Measurements from ENCODE around the gene C12orf76.
A peak's percentile ranks its signal among the peaks of the same experiment; 100 is the strongest.

C12orf76 gene

DNA sequence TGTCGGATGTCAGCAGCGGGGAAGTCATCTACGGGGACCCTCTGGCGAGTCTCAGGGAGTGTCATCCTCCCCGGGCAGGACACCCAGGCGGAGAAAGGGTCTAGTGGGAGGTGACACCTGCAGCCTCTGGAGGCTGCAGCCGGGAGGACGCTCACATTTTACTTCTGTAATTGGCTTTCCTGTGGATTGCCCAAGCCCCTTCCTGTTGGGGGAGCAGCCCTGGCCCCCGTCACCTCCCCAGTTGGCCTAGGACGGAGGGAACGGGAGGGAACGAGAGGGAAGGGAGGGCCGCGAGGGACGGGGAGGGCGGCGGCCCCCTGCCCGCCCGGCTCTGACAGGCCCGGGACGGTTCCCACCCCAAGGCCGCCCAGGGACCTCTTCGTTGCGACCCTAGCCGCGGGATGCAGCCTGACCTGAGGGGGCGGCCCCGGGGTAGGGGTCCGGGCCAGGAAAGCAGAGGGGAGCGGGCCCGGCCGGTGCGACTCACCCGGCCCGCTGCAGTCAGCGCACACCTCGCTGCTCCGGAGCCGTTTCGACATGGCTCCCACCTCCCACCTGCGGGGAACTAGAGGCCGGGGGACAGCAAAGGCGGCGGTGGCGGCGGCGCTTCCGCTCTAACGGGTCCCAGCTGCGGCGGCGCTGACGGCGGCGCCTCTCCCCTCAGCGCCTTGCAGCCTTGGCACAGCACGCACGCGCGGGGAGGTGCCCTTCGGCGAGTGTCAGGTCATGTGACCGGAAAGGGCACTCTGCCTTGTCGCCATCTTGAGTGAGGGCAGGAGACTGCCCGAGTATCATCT is 52.4 kb downstream of the C12orf76 start, which contains the start of gene GIT2:
GIT2 (minus strand) TSS at position 683 of the 797 bp plus-strand sequence; CDS start at position 539, 144 bp downstream.
- Histone ChIP-seq H2AFZ (ENCODE audit: low read depth, low read length) (peak within 1 kb of the TSS; percentile 24; the same call in 1 of the 2 replicates), H3K27me3 (ENCODE audit: low read depth, low read length) (no peaks in the 10 kb centered on the region), H3K9ac (ENCODE audit: low read length) (peak within 1 kb of the TSS; percentile 97), H3K36me3 (replicated peaks; ENCODE audit: low read depth, low read length) (peaks cover 27% of the 10 kb centered on the region), H3K4me2 (ENCODE audit: low read length) (peak within 1 kb of the TSS; percentile 97), H3K79me2 (ENCODE audit: low read length) (peaks cover 86% of the 10 kb centered on the region), H3K4me3 (ENCODE audit: low read length) (peak within 1 kb of the TSS; percentile 99), H3K4me1 (ENCODE audit: low read length) (peaks cover 34% of the 10 kb centered on the region), H4K20me1 (ENCODE audit: insufficient read depth, low read length) (peaks cover 25% of the 10 kb centered on the region), H3K9me3 (ENCODE audit: insufficient read depth, low read length) (no peaks in the 10 kb centered on the region), H3K27ac (ENCODE audit: low read length) (peak within 1 kb of the TSS; percentile 87)
- TF ChIP-seq EZH2phosphoT487 (IDR thresholded peaks at IDR 0.05; ENCODE audit: low read depth), result no peak
- TF ChIP-seq, protein P1, sequence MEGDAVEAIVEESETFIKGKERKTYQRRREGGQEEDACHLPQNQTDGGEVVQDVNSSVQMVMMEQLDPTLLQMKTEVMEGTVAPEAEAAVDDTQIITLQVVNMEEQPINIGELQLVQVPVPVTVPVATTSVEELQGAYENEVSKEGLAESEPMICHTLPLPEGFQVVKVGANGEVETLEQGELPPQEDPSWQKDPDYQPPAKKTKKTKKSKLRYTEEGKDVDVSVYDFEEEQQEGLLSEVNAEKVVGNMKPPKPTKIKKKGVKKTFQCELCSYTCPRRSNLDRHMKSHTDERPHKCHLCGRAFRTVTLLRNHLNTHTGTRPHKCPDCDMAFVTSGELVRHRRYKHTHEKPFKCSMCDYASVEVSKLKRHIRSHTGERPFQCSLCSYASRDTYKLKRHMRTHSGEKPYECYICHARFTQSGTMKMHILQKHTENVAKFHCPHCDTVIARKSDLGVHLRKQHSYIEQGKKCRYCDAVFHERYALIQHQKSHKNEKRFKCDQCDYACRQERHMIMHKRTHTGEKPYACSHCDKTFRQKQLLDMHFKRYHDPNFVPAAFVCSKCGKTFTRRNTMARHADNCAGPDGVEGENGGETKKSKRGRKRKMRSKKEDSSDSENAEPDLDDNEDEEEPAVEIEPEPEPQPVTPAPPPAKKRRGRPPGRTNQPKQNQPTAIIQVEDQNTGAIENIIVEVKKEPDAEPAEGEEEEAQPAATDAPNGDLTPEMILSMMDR (IDR thresholded peaks at IDR 0.05; ENCODE audit: low read depth, low read length), result 0 out of 2 replicates have a peak, but pooled peaks have one; percentile 4

DNA sequence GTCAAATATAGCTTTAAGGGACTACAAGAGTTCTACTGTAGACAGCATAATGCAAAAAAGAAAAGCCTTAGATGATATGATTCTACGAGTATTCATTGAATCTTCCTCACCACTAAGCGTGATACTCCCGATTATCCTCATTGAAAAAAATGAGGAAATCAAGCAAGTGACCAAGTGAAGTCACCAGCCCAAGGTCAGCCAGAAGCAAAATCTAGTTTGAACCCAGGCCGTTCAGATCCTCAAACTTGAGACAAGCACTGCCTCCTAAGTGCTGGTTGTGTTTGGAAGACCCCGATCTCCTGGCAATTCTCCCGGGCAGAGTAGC is 53.0 kb downstream of the C12orf76 start:
- Histone ChIP-seq H3K9me3 (ENCODE audit: insufficient read depth, low read length) (no peaks in the 10 kb centered on the region), H3K4me3 (ENCODE audit: low read length) (peak overlapping the region; percentile 95), H3K27me3 (ENCODE audit: low read depth, low read length) (no peaks in the 10 kb centered on the region), H4K20me1 (ENCODE audit: insufficient read depth, low read length) (peaks cover 26% of the 10 kb centered on the region), H2AFZ (ENCODE audit: low read depth, low read length) (no peak overlapping the region), H3K36me3 (replicated peaks; ENCODE audit: low read depth, low read length) (peaks cover 29% of the 10 kb centered on the region), H3K4me2 (ENCODE audit: low read length) (peak overlapping the region; percentile 87), H3K79me2 (ENCODE audit: low read length) (peaks cover 86% of the 10 kb centered on the region), H3K9ac (ENCODE audit: low read length) (peak overlapping the region; percentile 95), H3K27ac (ENCODE audit: low read length) (peak overlapping the region; percentile 87), H3K4me1 (ENCODE audit: low read length) (peaks cover 33% of the 10 kb centered on the region)
- no peak for TF ChIP-seq EZH2phosphoT487 (IDR thresholded peaks at IDR 0.05; ENCODE audit: low read depth)
- TF ChIP-seq, protein P1 (IDR thresholded peaks at IDR 0.05; ENCODE audit: low read depth, low read length), result no peak

DNA sequence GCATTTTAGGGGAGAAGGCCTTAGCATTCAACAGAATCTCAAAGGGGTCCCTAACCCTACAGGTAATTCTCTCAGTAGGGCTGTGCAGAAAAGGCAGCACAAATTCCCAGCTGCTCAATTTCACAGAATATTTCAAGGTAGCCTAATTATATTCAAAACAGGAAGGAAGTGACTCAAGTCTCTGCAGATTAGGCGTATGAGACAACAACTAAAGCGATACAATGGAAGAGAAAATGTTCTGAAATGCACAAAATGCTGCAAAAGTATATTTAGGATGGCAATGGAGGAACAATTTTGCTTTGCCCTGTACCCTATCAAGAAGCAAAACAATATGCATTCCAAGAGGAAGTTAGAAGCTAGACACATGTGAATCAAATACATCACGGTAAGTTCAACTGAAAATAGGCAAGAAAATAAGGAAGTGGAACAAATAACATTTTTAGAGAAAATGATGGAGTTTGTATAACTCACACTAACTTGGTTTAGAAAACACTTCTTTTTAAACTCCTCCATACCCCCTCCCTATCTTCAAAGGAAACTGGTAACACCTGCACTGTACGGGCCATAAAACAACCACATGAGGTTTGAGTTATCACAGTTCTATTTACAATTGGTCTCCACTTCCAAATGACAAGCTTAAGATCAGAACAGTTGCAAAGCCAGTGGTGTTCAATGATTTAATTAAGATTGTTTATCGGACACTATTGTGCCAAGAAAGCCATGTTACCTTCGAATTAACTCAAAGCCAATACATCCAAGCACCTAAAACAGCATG is 53.7 kb downstream of the C12orf76 start:
- Histone ChIP-seq H3K4me3 (ENCODE audit: low read length) (peak overlapping the region; percentile 95), H4K20me1 (ENCODE audit: insufficient read depth, low read length) (peaks cover 32% of the 10 kb centered on the region)

More for the DNA sequence above, 53.7 kb downstream of the C12orf76 start:
- H3K4me1 ChIP-seq (ENCODE audit: low read length), result peaks cover 33% of the 10 kb centered on the region
- H3K79me2 ChIP-seq (ENCODE audit: low read length), result peaks cover 86% of the 10 kb centered on the region
- H3K9ac ChIP-seq (ENCODE audit: low read length), result peak overlapping the region; percentile 95
- peaks cover 29% of the 10 kb centered on the region for H3K36me3 ChIP-seq (replicated peaks; ENCODE audit: low read depth, low read length)
- H2AFZ ChIP-seq (ENCODE audit: low read depth, low read length), result no peak overlapping the region
- TF ChIP-seq, protein P1 (IDR thresholded peaks at IDR 0.05; ENCODE audit: low read depth, low read length), result no peak
- no peak for TF ChIP-seq EZH2phosphoT487 (IDR thresholded peaks at IDR 0.05; ENCODE audit: low read depth)
- peak overlapping the region; percentile 87 for H3K27ac ChIP-seq (ENCODE audit: low read length)
- no peaks in the 10 kb centered on the region for H3K27me3 ChIP-seq (ENCODE audit: low read depth, low read length)
- H3K9me3 ChIP-seq (ENCODE audit: insufficient read depth, low read length), result no peaks in the 10 kb centered on the region
- H3K4me2 ChIP-seq (ENCODE audit: low read length), result peak overlapping the region; percentile 87
